ENCODE data around the gene OTX1.
A peak's percentile ranks its signal among the peaks of the same experiment; 100 is the strongest.

OTX1 gene

DNA sequence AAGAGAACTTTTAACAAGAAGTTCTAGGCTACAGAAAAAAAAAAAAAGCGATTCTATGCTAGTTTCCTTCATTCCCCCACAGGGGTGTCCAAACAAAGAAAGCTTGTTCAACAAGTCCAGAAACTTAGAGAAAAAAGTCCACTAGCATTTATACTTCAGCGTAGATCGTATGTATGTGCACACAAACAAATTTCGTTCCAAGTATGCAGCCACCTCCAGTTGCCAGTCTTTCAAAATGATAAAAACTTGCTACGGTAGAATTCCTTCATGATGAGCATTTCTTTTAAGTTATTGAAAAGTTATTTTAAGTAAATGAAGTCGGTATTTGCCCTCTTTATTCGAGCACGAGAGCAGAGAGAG lies 3.7 kb upstream of the OTX1 start:
- Histone ChIP-seq H3K9ac (ENCODE audit: low read length) (peak overlapping the region; percentile 50; the same call in 1 of the 2 replicates), H3K9me2 (ENCODE audit: low read depth, low read length) (no peaks in the 10 kb centered on the region), H2AFZ (ENCODE audit: low read length) (no peak overlapping the region), H3K9me3 (ENCODE audit: low read length) (no peaks in the 10 kb centered on the region), H3K27me3 (ENCODE audit: insufficient read depth, low read length) (no peaks in the 10 kb centered on the region), H3K79me2 (ENCODE audit: insufficient read depth, low read length) (no peaks in the 10 kb centered on the region), H4K20me1 (ENCODE audit: insufficient read depth, low read length) (no peaks in the 10 kb centered on the region), H3K4me2 (ENCODE audit: low read length) (peak overlapping the region; percentile 76), H3K36me3 (ENCODE audit: insufficient read depth, low read length) (no peaks in the 10 kb centered on the region), H3K4me1 (ENCODE audit: insufficient read depth, low read length, severe bottlenecking) (peaks cover 40% of the 10 kb centered on the region), H3K27ac (ENCODE audit: low read depth, low read length, poor library complexity, severe bottlenecking) (no peak overlapping the region), H3F3A (ENCODE audit: insufficient read depth, low read length) (no peaks in the 10 kb centered on the region), H3K4me3 (ENCODE audit: low read depth, low read length, poor library complexity, severe bottlenecking) (peak overlapping the region; percentile 54)
- no peak for TF ChIP-seq EZH2 (IDR thresholded peaks at IDR 0.05; ENCODE audit: borderline replicate concordance, low read length)
- TF ChIP-seq, protein P1, sequence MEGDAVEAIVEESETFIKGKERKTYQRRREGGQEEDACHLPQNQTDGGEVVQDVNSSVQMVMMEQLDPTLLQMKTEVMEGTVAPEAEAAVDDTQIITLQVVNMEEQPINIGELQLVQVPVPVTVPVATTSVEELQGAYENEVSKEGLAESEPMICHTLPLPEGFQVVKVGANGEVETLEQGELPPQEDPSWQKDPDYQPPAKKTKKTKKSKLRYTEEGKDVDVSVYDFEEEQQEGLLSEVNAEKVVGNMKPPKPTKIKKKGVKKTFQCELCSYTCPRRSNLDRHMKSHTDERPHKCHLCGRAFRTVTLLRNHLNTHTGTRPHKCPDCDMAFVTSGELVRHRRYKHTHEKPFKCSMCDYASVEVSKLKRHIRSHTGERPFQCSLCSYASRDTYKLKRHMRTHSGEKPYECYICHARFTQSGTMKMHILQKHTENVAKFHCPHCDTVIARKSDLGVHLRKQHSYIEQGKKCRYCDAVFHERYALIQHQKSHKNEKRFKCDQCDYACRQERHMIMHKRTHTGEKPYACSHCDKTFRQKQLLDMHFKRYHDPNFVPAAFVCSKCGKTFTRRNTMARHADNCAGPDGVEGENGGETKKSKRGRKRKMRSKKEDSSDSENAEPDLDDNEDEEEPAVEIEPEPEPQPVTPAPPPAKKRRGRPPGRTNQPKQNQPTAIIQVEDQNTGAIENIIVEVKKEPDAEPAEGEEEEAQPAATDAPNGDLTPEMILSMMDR (IDR thresholded peaks at IDR 0.05; ENCODE audit: low read length) = no peak

DNA sequence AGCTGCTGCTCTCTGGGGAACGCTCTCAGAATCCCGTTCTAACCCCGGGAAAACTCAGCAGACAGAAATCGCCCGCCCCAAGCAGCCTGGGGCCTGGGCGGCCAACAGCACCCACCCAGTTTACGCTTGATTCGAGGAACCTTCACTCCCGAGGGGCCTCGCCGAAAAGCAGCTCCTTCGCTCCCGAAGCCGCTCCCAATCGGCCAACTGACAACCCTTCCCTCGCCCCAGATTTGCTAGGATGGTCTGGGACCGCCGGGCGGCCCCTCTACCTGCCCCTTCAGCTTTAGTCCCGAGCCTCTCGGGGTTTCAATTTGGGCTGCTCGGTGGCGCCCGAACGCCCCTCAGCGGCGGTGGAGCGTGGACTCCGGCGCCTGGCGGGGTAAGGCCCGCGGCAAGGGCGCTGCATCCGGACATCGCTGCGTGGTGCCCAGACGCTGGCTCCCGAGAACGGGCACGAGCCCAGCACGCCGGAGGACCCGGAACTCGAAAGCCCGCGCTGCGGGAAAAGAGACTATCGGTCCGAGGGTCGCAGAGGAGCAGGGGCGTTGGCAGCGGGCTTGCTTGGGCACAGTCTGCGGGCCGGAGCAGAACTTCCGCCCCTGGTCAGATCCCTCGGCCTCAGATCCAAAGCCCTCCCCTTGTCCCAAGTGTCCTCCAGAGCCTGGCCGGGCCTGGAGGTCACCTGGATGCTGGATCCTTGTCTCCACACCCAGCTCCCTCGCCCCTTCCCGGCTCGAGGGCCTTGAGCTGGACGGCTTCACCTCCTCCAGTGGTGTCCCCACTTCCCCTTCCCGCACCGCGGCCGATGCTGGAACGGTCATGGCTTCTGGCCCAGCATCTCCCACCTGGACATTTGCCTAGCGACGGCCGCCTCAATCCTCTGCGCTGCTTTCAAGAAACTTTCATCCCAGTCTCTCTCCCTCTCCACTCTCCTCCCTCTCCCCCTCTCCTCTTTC lies 3.0 kb upstream of the OTX1 start:
- H3K4me1 ChIP-seq (ENCODE audit: insufficient read depth, low read length, severe bottlenecking) = peaks cover 43% of the 10 kb centered on the region
- H3K79me2 ChIP-seq (ENCODE audit: insufficient read depth, low read length) = no peaks in the 10 kb centered on the region
- H3F3A ChIP-seq (ENCODE audit: insufficient read depth, low read length) = no peaks in the 10 kb centered on the region
- no peaks in the 10 kb centered on the region for H3K9me2 ChIP-seq (ENCODE audit: low read depth, low read length)
- H4K20me1 ChIP-seq (ENCODE audit: insufficient read depth, low read length) = no peaks in the 10 kb centered on the region
- peak overlapping the region; percentile 54 for H3K4me3 ChIP-seq (ENCODE audit: low read depth, low read length, poor library complexity, severe bottlenecking)
- no peak for TF ChIP-seq EZH2 (IDR thresholded peaks at IDR 0.05; ENCODE audit: borderline replicate concordance, low read length)
- TF ChIP-seq, protein P1 (IDR thresholded peaks at IDR 0.05; ENCODE audit: low read length) = peak; percentile 53
- H3K9ac ChIP-seq (ENCODE audit: low read length) = peak overlapping the region; percentile 50; the same call in 1 of the 2 replicates
- H2AFZ ChIP-seq (ENCODE audit: low read length) = no peak overlapping the region
- H3K27ac ChIP-seq (ENCODE audit: low read depth, low read length, poor library complexity, severe bottlenecking) = no peak overlapping the region
- no peaks in the 10 kb centered on the region for H3K27me3 ChIP-seq (ENCODE audit: insufficient read depth, low read length)
- peak overlapping the region; percentile 76 for H3K4me2 ChIP-seq (ENCODE audit: low read length)
- no peaks in the 10 kb centered on the region for H3K36me3 ChIP-seq (ENCODE audit: insufficient read depth, low read length)
- H3K9me3 ChIP-seq (ENCODE audit: low read length) = no peaks in the 10 kb centered on the region

- Histone ChIP-seq H3K4me3 (ENCODE audit: low read depth, low read length, poor library complexity, severe bottlenecking) (no peak overlapping the region), H3K9me3 (ENCODE audit: low read length) (no peaks in the 10 kb centered on the region), H3K9me2 (ENCODE audit: low read depth, low read length) (no peaks in the 10 kb centered on the region), H3K27me3 (ENCODE audit: insufficient read depth, low read length) (no peaks in the 10 kb centered on the region), H4K20me1 (ENCODE audit: insufficient read depth, low read length) (no peaks in the 10 kb centered on the region), H3K27ac (ENCODE audit: low read depth, low read length, poor library complexity, severe bottlenecking) (no peak overlapping the region), H3K4me1 (ENCODE audit: insufficient read depth, low read length, severe bottlenecking) (peaks cover 44% of the 10 kb centered on the region), H3K79me2 (ENCODE audit: insufficient read depth, low read length) (no peaks in the 10 kb centered on the region), H3K9ac (ENCODE audit: low read length) (no peak overlapping the region), H2AFZ (ENCODE audit: low read length) (no peak overlapping the region), H3F3A (ENCODE audit: insufficient read depth, low read length) (no peaks in the 10 kb centered on the region), H3K36me3 (ENCODE audit: insufficient read depth, low read length) (no peaks in the 10 kb centered on the region; the same call in 1 of the 2 replicates), H3K4me2 (ENCODE audit: low read length) (no peak overlapping the region)
- TF ChIP-seq, protein P1 (IDR thresholded peaks at IDR 0.05; ENCODE audit: low read length) = no peak
- no peak for TF ChIP-seq EZH2 (IDR thresholded peaks at IDR 0.05; ENCODE audit: borderline replicate concordance, low read length)
These were observed 2.1 kb upstream of the OTX1 start for GRCh38 chr2:63048367-63049171.

Measured in OCI-LY1 (cell line).